Immature natural killer cell (primary cell): ENCODE data around the gene GCHFR. TPM values are rescaled to one million over a fixed set of nuclear protein-coding genes. Genes with fewer than 3 reads are reported as not detected.

Source experiments
- DNase-seq, 3 donors: peaks; one replicate each; pipeline ENCODE4 v3.0.0; 2022; ENCODE audit warnings: mixed read lengths in 1 of 3
- H3K27ac Mint-ChIP-seq, 6 donors: one replicate each; pipeline ENCODE4 v1.8.0; 2020; ENCODE audit warnings: mixed read lengths in 6 of 6, mild to moderate bottlenecking in 5 of 6, inconsistent platforms in 4 of 6, moderate library complexity in 3 of 6
- H3K27me3 Mint-ChIP-seq, 3 donors: one replicate each; pipeline ENCODE4 v1.8.0; 2020 to 2021; ENCODE audit warnings: low read depth in 3 of 3, mild to moderate bottlenecking in 3 of 3, mixed read lengths in 3 of 3, moderate library complexity in 3 of 3, inconsistent platforms in 1 of 3
- H3K36me3 Mint-ChIP-seq, 3 donors: one replicate each; pipeline ENCODE4 v1.8.0; 2020; ENCODE audit warnings: mixed read lengths in 3 of 3, inconsistent platforms in 2 of 3, mild to moderate bottlenecking in 2 of 3
- H3K4me1 Mint-ChIP-seq, 2 donors: one replicate each; pipeline ENCODE4 v1.8.0; 2020; ENCODE audit warnings: inconsistent platforms in 2 of 2, mild to moderate bottlenecking in 2 of 2, mixed read lengths in 2 of 2, moderate library complexity in 1 of 2
- H3K4me3 Mint-ChIP-seq, 5 donors: one replicate each; pipeline ENCODE4 v1.8.0; 2020; ENCODE audit warnings: mild to moderate bottlenecking in 5 of 5, mixed read lengths in 5 of 5, inconsistent platforms in 3 of 5, moderate library complexity in 3 of 5
- H3K9me3 Mint-ChIP-seq, 6 donors: one replicate each; pipeline ENCODE4 v1.8.0; 2020; ENCODE audit warnings: mild to moderate bottlenecking in 6 of 6, mixed read lengths in 6 of 6, inconsistent platforms in 4 of 6, moderate library complexity in 3 of 6
- polyA plus RNA-seq, 3 donors: library from polyadenylated mRNA; unstranded; fragments of 300-500 nt; fragmentation: Illumina TruSeq; gene quantifications; one replicate each; pipeline ENCODE4 v1.2.3, GENCODE V29; 2021

GCHFR gene
- polyA plus RNA-seq, 3 donors from 2014 or later = 183 to 303 (median 230) TPM

DNA sequence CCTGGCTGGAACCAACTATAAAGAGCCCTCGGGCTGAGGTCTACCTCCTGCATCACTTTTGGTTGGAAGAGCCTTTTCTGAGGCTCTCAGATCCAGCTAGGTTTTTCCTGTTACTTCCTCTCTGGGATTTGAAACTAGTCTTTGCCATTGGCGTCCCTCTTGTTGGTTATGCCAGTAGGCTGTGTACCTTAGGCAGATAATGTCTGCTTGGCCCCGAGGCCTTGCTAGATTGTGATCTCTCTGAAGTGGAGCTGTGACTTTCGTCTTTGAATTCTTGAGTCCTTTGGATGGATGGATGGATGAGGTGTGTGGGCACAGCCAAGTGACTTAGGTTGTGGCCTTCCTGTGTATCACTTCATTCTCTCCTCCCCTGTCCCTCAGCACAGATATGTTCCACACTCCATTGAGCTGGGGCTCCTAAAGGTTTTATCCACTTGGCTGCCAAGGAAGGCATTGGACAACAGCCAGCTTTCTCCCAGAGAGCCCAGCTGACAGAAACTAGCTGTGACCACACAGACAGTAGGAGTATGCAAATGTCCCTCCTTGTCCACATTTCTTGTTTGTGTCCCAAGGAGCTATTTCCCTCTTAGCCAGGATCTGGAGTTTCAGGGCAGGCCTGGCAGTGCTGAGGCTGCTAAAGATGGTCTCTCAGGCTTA lies 51.3 kb downstream of the GCHFR start:
- Mint-ChIP-seq H3K36me3 (peaks cover 15 to 25% (median 16%) of the 10 kb centered on the region in 3 donors), H3K4me3 (no peak overlapping the region)

More for the DNA sequence above, 51.3 kb downstream of the GCHFR start:
- Mint-ChIP-seq H3K9me3 (no peaks in the 10 kb centered on the region), H3K27me3 (no peaks in the 10 kb centered on the region), H3K4me1 (no peaks in the 10 kb centered on the region), H3K27ac (peak overlapping the region in 1 of 6 donors; percentile 77)
- no peak for DNase-seq

Other genes starting within 250 kb of the GCHFR start
- 10 to 100 TPM; 31.3 to 65.7 (median 45.7) TPM for gene CCDC32, start 199.0 kb upstream of the GCHFR start, polyA plus RNA-seq
- gene RPUSD2, start 194.8 kb upstream of the GCHFR start, polyA plus RNA-seq = 10 to 100 TPM; 18.9 to 21.2 (median 19.1) TPM
- under 1 TPM in 2 of 3 donors, not detected in 1; 0.20 to 0.38 TPM for gene KNL1, start 169.8 kb upstream of the GCHFR start, polyA plus RNA-seq
- 1 to 10 TPM; 2.6 to 7.5 (median 4.7) TPM for gene RAD51, start 68.9 kb upstream of the GCHFR start, polyA plus RNA-seq
- 100 to 1,000 TPM in 2 of 3 donors, 10 to 100 TPM in 1; 44.6 to 118 (median 110) TPM for gene RMDN3, start 8.8 kb upstream of the GCHFR start, polyA plus RNA-seq
- under 1 TPM in 2 of 3 donors, not detected in 1; 0.08 to 0.12 TPM for gene C15orf62, start 5.9 kb downstream of the GCHFR start, polyA plus RNA-seq
- 10 to 100 TPM; 12.8 to 22.0 (median 20.9) TPM for gene ZFYVE19, start 43.0 kb downstream of the GCHFR start, polyA plus RNA-seq
- gene DNAJC17, start 43.4 kb downstream of the GCHFR start, polyA plus RNA-seq = 10 to 100 TPM; 25.6 to 62.8 (median 34.7) TPM
- not detected for gene PPP1R14D, start 64.6 kb downstream of the GCHFR start, polyA plus RNA-seq
- 1 to 10 TPM in 2 of 3 donors, under 1 TPM in 1; 0.48 to 3.9 (median 1.8) TPM for gene SPINT1, start 80.0 kb downstream of the GCHFR start, polyA plus RNA-seq
- not detected for gene RHOV, start 110.2 kb downstream of the GCHFR start, polyA plus RNA-seq
- gene VPS18, start 130.4 kb downstream of the GCHFR start, polyA plus RNA-seq = 10 to 100 TPM; 20.8 to 36.8 (median 35.3) TPM
- gene DLL4, start 165.3 kb downstream of the GCHFR start, polyA plus RNA-seq = not detected
- under 1 TPM in 1 of 3 donors, not detected in 2; 0.77 TPM for gene CHAC1, start 189.4 kb downstream of the GCHFR start, polyA plus RNA-seq